Measurements from ENCODE around the gene C19orf38. TPM values are rescaled to one million over a fixed set of nuclear protein-coding genes. Genes with fewer than 3 reads are reported as not detected.
A peak's percentile ranks its signal among the peaks of the same experiment; 100 is the strongest.

C19orf38 gene
- total RNA-seq, 2 donors from 2014 or later = 0.91 to 6.4 TPM

- Histone ChIP-seq H3K9me3 (no peaks in the 10 kb centered on the region), H3K4me3 (peak overlapping the region; percentile 23 to 37), H3K4me1 (replicated peaks) (no peaks in the 10 kb centered on the region), H3K27me3 (replicated peaks; ENCODE audit: insufficient read depth) (no peaks in the 10 kb centered on the region), H3K27ac (peak overlapping the region; percentile 72 to 75), H3K36me3 (no peaks in the 10 kb centered on the region)
- WGBS = 1% methylated on average over 22 of the region's 22 CpGs
- intact Hi-C loops (cut with DNase I) = loop anchor here (2.0 to 5.0 kb wide), 2 partner anchors 34 to 57 kb away; partner anchors contain the start of genes TIMM29, TMED1 and YIPF2
- DNase-seq (ENCODE audit: low spot score) = no peak
- TF ChIP-seq CTCF (IDR thresholded peaks at IDR 0.05) = no peak
- no peak for TF ChIP-seq POLR2A (IDR thresholded peaks at IDR 0.05)
- TF ChIP-seq POLR2AphosphoS5 (IDR thresholded peaks at IDR 0.05) = no peak
Observed at GRCh38 chr19:10870501-10870954, 22.3 kb downstream of the C19orf38 start.

- 3% methylated on average over 18 of the region's 99 CpGs for WGBS
- no peaks in the 10 kb centered on the region for H3K36me3 ChIP-seq
- no peaks in the 10 kb centered on the region for H3K4me1 ChIP-seq (replicated peaks)
- intact Hi-C loops (cut with DNase I) = loop anchor here (2.0 to 5.0 kb wide), 2 partner anchors 34 to 56 kb away; partner anchors contain the start of genes TIMM29, TMED1 and YIPF2
- peak within 1 kb of the TSS; percentile 74 to 80 for H3K27ac ChIP-seq
- TF ChIP-seq POLR2A (IDR thresholded peaks at IDR 0.05) = peak; percentile 21
- peak; percentile 55 to 98 (median 77) for TF ChIP-seq CTCF (IDR thresholded peaks at IDR 0.05)
- TF ChIP-seq POLR2AphosphoS5 (IDR thresholded peaks at IDR 0.05) = peak; percentile 68
- H3K9me3 ChIP-seq = no peaks in the 10 kb centered on the region
- peak within 1 kb of the TSS; percentile 77 to 81 for H3K4me3 ChIP-seq
- H3K27me3 ChIP-seq (replicated peaks; ENCODE audit: insufficient read depth) = no peaks in the 10 kb centered on the region
- DNase-seq (ENCODE audit: low spot score) = peak; percentile 99
Observed at GRCh38 chr19:10870955-10871603, 22.9 kb downstream of the C19orf38 start, which contains the start of gene CARM1. Gene CARM1 (plus strand): TSS chr19:10871553. CDS start chr19:10871703, 150 bp downstream.

DNA sequence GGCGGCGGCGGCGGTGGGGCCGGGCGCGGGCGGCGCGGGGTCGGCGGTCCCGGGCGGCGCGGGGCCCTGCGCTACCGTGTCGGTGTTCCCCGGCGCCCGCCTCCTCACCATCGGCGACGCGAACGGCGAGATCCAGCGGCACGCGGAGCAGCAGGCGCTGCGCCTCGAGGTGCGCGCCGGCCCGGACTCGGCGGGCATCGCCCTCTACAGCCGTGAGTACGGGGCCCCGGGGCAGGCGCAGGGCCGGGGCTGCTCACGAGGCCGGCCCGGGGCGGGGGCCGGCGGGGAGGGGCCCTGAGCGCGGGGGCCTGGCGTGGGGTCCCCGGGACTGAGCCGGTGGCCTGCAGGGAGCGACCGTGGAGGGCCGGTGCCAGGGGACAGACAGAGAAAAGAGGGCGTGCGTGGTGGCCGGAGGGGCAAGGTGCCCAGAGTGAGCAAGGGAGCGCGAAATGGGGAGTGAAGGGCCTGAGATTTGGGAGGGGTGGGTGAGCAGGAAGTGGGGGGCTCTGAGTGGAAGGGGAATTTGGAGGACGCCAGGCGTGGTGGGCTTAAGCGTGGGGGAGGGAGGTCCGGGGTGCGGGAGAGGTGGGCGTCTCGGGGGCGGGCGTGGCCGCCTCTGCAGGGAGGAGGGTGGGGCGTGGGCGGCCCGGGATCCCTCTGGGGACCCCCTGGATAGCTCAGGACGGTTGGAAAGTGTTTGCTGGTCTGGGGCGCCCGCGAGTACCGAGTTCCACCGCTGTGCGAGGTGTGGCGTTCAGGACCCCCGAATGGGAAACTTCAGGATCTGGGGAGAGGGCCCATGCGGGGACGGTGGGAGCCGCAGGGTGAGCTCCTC is 23.7 kb downstream of the C19orf38 start:
- intact Hi-C loops (cut with DNase I) = loop anchor here (2.0 to 5.0 kb wide), 2 partner anchors 35 to 55 kb away; partner anchors contain the start of genes TIMM29, TMED1 and YIPF2
- peak overlapping the region; percentile 74 to 80 for H3K27ac ChIP-seq
- no peaks in the 10 kb centered on the region for H3K9me3 ChIP-seq
- H3K27me3 ChIP-seq (replicated peaks; ENCODE audit: insufficient read depth) = no peaks in the 10 kb centered on the region
- no peaks in the 10 kb centered on the region for H3K4me1 ChIP-seq (replicated peaks)
- TF ChIP-seq CTCF (IDR thresholded peaks at IDR 0.05) (peak in 2 of 4 experiments; percentile 22 to 32), POLR2A (IDR thresholded peaks at IDR 0.05) (no peak)
- H3K36me3 ChIP-seq = no peaks in the 10 kb centered on the region
- WGBS = under 1% methylated on average over 78 of the region's 90 CpGs
- DNase-seq (ENCODE audit: low spot score) = no peak
- peak overlapping the region; percentile 77 to 81 for H3K4me3 ChIP-seq

GRCh38 chr19:10872546-10873107 is 24.4 kb downstream of the C19orf38 start:
- H3K9me3 ChIP-seq = no peaks in the 10 kb centered on the region
- 11% methylated on average over 16 of the region's 16 CpGs for WGBS
- no peaks in the 10 kb centered on the region for H3K4me1 ChIP-seq (replicated peaks)
- TF ChIP-seq POLR2AphosphoS5 (IDR thresholded peaks at IDR 0.05) (no peak), CTCF (IDR thresholded peaks at IDR 0.05) (no peak), POLR2A (IDR thresholded peaks at IDR 0.05) (no peak)
- DNase-seq (ENCODE audit: low spot score) = no peak
- intact Hi-C loops (cut with DNase I) = loop anchor here (5.0 kb wide), 1 partner anchor 55 kb away; the partner anchor contains the start of genes TIMM29 and YIPF2
- H3K36me3 ChIP-seq = no peaks in the 10 kb centered on the region
- peak overlapping the region; percentile 77 to 81 for H3K4me3 ChIP-seq
- H3K27me3 ChIP-seq (replicated peaks; ENCODE audit: insufficient read depth) = no peaks in the 10 kb centered on the region
- H3K27ac ChIP-seq = peak overlapping the region; percentile 74 to 80
